Measurements from ENCODE around the gene NUTF2. TPM values are rescaled to one million over a fixed set of nuclear protein-coding genes. Genes with fewer than 3 reads are reported as not detected.

NUTF2 gene
- total and polyA plus RNA-seq, 2 of the 8 experiments (the other 6 are each of a cell fraction or from before 2014, with no cell fraction given): 219 to 377 TPM

GRCh38 chr16:67806428-67807147, 40.1 kb upstream of the NUTF2 start, which contains the start of the genes RANBP10 and TSNAXIP1 (continued):
- no peak for TF ChIP-seq CHD7 (IDR thresholded peaks at IDR 0.05; ENCODE audit: insufficient replicate concordance, low read length)
- peak; percentile 95 for TF ChIP-seq TBP (IDR thresholded peaks at IDR 0.05; ENCODE audit: low read depth, low read length)
- TF ChIP-seq MAX (IDR thresholded peaks at IDR 0.05): peak; percentile 24; the same call in 1 of the 2 replicates
- peak; percentile 55; the same call in 1 of the 2 replicates for TF ChIP-seq JUND (IDR thresholded peaks at IDR 0.05; ENCODE audit: low read length)
- TF ChIP-seq FOSL1 (IDR thresholded peaks at IDR 0.05; ENCODE audit: insufficient read depth, low read depth, low read length): no peak
- TF ChIP-seq NANOG (IDR thresholded peaks at IDR 0.05; ENCODE audit: insufficient read depth, low read depth, low read length, poor library complexity, severe bottlenecking): no peak
- TF ChIP-seq HDAC6 (IDR thresholded peaks at IDR 0.05; ENCODE audit: low read depth, low read length): no peak
- peak; percentile 77; the same call in 1 of the 2 replicates for TF ChIP-seq SP4 (IDR thresholded peaks at IDR 0.05; ENCODE audit: low read length)
- no peak for TF ChIP-seq EP300 (IDR thresholded peaks at IDR 0.05; ENCODE audit: borderline replicate concordance in 1 of 2, low read depth in 2 of 2, low read length in 2 of 2)
